Keratinocyte (primary cell): ENCODE data around the gene DAPK1. TPM values are rescaled to one million over a fixed set of nuclear protein-coding genes. Genes with fewer than 3 reads are reported as not detected.

Experiments used
- DNase-seq: peaks from one replicate; pipeline ENCODE4 v3.0.0-alpha.2; 2011; ENCODE audit warnings: low read depth, missing footprints, low spot score
- FAIRE-seq: peaks from 2 replicates; lab custom pipeline; 2011; peaks lifted over from hg19 to GRCh38; lab: Jason Lieb, UNC
- H2AFZ ChIP-seq: 2 replicates; pipeline ENCODE4 v1.6.0; 2012; ENCODE audit warnings: low read length, control low read depth, inconsistent platforms; ENCODE audit not compliant: control insufficient read depth
- H3K27ac ChIP-seq: 2 replicates; pipeline ENCODE4 v1.5.1; 2011; ENCODE audit warnings: low read length; ENCODE audit not compliant: control insufficient read depth, insufficient read depth
- H3K27me3 ChIP-seq: 3 replicates; pipeline ENCODE4 v1.6.0; 2011; ENCODE audit warnings: low read length; ENCODE audit not compliant: control insufficient read depth, insufficient read depth; ENCODE audit errors: extremely low read depth
- H3K36me3 ChIP-seq, 2 experiments: 2 replicates in 1 of 2; 3 replicates in 1 of 2; pipeline ENCODE4 v1.5.1; 2011; ENCODE audit warnings: low read length in 2 of 2, mild to moderate bottlenecking in 1 of 2; ENCODE audit not compliant: control insufficient read depth in 2 of 2, insufficient read depth in 2 of 2; ENCODE audit errors: extremely low read depth in 1 of 2
- H3K4me1 ChIP-seq: 3 replicates; pipeline ENCODE4 v1.5.1; 2011; ENCODE audit warnings: low read length; ENCODE audit not compliant: control insufficient read depth, insufficient read depth; ENCODE audit errors: extremely low read depth
- H3K4me2 ChIP-seq: 3 replicates; pipeline ENCODE4 v1.6.0; 2011; ENCODE audit warnings: low read depth, low read length; ENCODE audit not compliant: control insufficient read depth, insufficient read depth; ENCODE audit errors: extremely low read depth
- H3K4me3 ChIP-seq, 3 experiments: fragments of 200-600 bp in 1 of 3; sonication (generic) in 1 of 3; 2 replicates in 2 of 3; 3 replicates in 1 of 3; pipeline ENCODE4 v1.5.1; 2011 to 2016; ENCODE audit warnings: low read length in 3 of 3, mild to moderate bottlenecking in 3 of 3, control low read depth in 2 of 3, inconsistent platforms in 1 of 3, low read depth in 1 of 3, mixed read lengths in 1 of 3, mixed run types in 1 of 3, moderate library complexity in 1 of 3; ENCODE audit not compliant: control insufficient read depth in 2 of 3, insufficient read depth in 2 of 3; ENCODE audit errors: extremely low read depth in 1 of 3
- H3K79me2 ChIP-seq: 2 replicates; pipeline ENCODE4 v1.6.0; 2012; ENCODE audit warnings: low read length; ENCODE audit not compliant: control insufficient read depth, insufficient read depth
- H3K9ac ChIP-seq: 3 replicates; pipeline ENCODE4 v1.6.0; 2011; ENCODE audit warnings: low read length; ENCODE audit not compliant: control insufficient read depth, insufficient read depth; ENCODE audit errors: extremely low read depth
- H3K9me1 ChIP-seq: 3 replicates; pipeline ENCODE4 v1.6.0; 2011; ENCODE audit warnings: low read length; ENCODE audit not compliant: control insufficient read depth, insufficient read depth; ENCODE audit errors: extremely low read depth
- H3K9me3 ChIP-seq: 2 replicates; pipeline ENCODE4 v1.5.1; 2012; ENCODE audit warnings: low read depth, low read length; ENCODE audit not compliant: control insufficient read depth
- H4K20me1 ChIP-seq: 3 replicates; pipeline ENCODE4 v1.6.0; 2011; ENCODE audit warnings: low read length; ENCODE audit not compliant: control insufficient read depth, insufficient read depth; ENCODE audit errors: extremely low read depth
- CTCF ChIP-seq, 3 experiments: IDR thresholded peaks in 1 of 3; conservative IDR thresholded peaks in 1 of 3; optimal IDR thresholded peaks in 1 of 3; 2 replicates in 2 of 3; 3 replicates in 1 of 3; pipeline versions ENCODE3 to v1.5.1; 2011; ENCODE audit warnings: low read length in 3 of 3, mild to moderate bottlenecking in 3 of 3, moderate library complexity in 2 of 3, control low read depth in 1 of 3, inconsistent platforms in 1 of 3; ENCODE audit not compliant: insufficient read depth in 2 of 3; ENCODE audit errors: extremely low read depth in 1 of 3
- EZH2 ChIP-seq: IDR thresholded peaks from one replicate; pipeline ENCODE4 v1.6.1; 2012; ENCODE audit warnings: inconsistent platforms, mild to moderate bottlenecking, low read length, moderate library complexity
- dilution Hi-C: fragments of 300-500 bp; cut with MboI; formaldehyde crosslinking; loops from one replicate; pipeline ENCODE4 v1.7.0; 2020; ENCODE audit warnings: low sequenced_read_pairs; ENCODE audit not compliant: extremely low pct_ligation_motif_present
- polyA minus RNA-seq, 3 experiments: library from RNA; depleted of rRNA, polyadenylated mRNA; stranded (reverse); fragments of >200 nt; gene quantifications; 1 replicate in 1 of 3; 2 replicates in 1 of 3; 3 replicates in 1 of 3; pipeline ENCODE4 v1.2.3, GENCODE V29; 2011
- polyA plus RNA-seq, 5 experiments: library from polyadenylated mRNA; depleted of rRNA in 3 of 5; stranded (reverse) in 3 of 5; stranded (forward) in 1 of 5; unstranded in 1 of 5; fragments of >200 nt; gene quantifications; 1 replicate in 1 of 5; 2 replicates in 3 of 5; 3 replicates in 1 of 5; pipeline versions ENCODE4 v1.2.1 to v1.2.3, GENCODE V29; 2011 to 2012; ENCODE audit warnings: missing spikeins in 2 of 5, low read depth in 1 of 5, low replicate concordance in 1 of 5

Gene DAPK1
- polyA plus RNA-seq (2.0 to 6.4 TPM (median 2.8 TPM) in 3 replicates), polyA minus RNA-seq (1.8 to 14.7 TPM (median 8.6 TPM) in 3 replicates)
- polyA plus RNA-seq (2011; ENCODE audit: low read depth) = 6.5 TPM
- 3.1 and 4.4 TPM in 2 replicates for polyA plus RNA-seq (2011; cell fraction: cytosol; rRNA removed)
- 9.7 and 10.8 TPM in 2 replicates for polyA plus RNA-seq (2011; cell fraction: nucleus; rRNA removed)
- 1.6 and 7.0 TPM in 2 replicates for polyA plus RNA-seq (2012; ENCODE audit: low replicate concordance)
- 5.2 TPM for polyA minus RNA-seq (2011; cell fraction: cytosol; rRNA and poly(A)+ RNA removed)
- polyA minus RNA-seq (2011; cell fraction: nucleus; rRNA and poly(A)+ RNA removed) = 8.5 and 15.4 TPM in 2 replicates

DNA sequence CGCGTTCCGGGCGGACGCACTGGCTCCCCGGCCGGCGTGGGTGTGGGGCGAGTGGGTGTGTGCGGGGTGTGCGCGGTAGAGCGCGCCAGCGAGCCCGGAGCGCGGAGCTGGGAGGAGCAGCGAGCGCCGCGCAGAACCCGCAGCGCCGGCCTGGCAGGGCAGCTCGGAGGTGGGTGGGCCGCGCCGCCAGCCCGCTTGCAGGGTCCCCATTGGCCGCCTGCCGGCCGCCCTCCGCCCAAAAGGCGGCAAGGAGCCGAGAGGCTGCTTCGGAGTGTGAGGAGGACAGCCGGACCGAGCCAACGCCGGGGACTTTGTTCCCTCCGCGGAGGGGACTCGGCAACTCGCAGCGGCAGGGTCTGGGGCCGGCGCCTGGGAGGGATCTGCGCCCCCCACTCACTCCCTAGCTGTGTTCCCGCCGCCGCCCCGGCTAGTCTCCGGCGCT is at the start of gene DAPK1:
Gene DAPK1, plus strand, starts transcription at position 264 of the 442 bp plus-strand sequence. CDS start 1,211 bp downstream, outside the sequence.
- no peaks in the 10 kb centered on the region for H3K9me3 ChIP-seq
- H3K27ac ChIP-seq = no peak within 1 kb of the TSS
- dilution Hi-C loops = no loop called here
- peaks cover 27% of the 10 kb centered on the region for H3K27me3 ChIP-seq
- H3K4me3 ChIP-seq = peak within 1 kb of the TSS; percentile 31 to 49 (median 46)
- H3K9ac ChIP-seq = no peak within 1 kb of the TSS
- no peak for DNase-seq
- H2AFZ ChIP-seq = peak within 1 kb of the TSS; percentile 43
- H3K4me2 ChIP-seq = peak within 1 kb of the TSS; percentile 64
- no peaks in the 10 kb centered on the region for H3K36me3 ChIP-seq
- FAIRE-seq = no peak
- TF ChIP-seq EZH2 (peak; percentile 3), CTCF (optimal IDR thresholded peaks at IDR 0.05 in 1 of 3, IDR thresholded peaks at IDR 0.05 in 1 of 3, conservative IDR thresholded peaks at IDR 0.05 in 1 of 3; ENCODE audit: extremely low read depth in 1 of 3, insufficient read depth in 2 of 3, low read length in 3 of 3) (peak in 2 of 3 experiments; percentile 15 to 28)
- H3K4me1 ChIP-seq = peaks cover 7% of the 10 kb centered on the region
- no peaks in the 10 kb centered on the region for H3K79me2 ChIP-seq
- no peaks in the 10 kb centered on the region for H3K9me1 ChIP-seq
- no peaks in the 10 kb centered on the region for H4K20me1 ChIP-seq

DNA sequence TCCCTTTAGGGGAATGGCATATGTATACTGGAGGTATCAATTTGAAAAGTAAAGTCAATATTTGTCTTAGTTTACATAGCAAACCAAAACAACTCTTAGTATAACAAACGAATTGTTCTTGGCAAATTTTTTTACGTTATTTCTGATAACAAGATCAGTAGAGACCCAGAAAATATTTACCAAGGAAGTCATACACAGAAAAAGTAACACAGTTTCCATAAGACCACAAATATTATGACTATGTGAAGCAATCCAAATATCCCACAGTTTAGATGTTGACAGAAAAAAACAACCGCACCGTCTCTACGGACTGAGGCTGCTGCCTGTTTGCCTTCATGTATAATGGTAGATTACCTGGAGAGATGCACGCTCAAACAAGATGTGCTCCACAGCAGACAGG is 46.5 kb upstream of the DAPK1 start:
- H3K4me3 ChIP-seq = no peak overlapping the region
- no peaks in the 10 kb centered on the region for H3K79me2 ChIP-seq
- no peaks in the 10 kb centered on the region for H3K36me3 ChIP-seq
- H2AFZ ChIP-seq = no peak overlapping the region
- dilution Hi-C loops = no loop called here
- peaks cover 3% of the 10 kb centered on the region for H3K9me3 ChIP-seq
- no peaks in the 10 kb centered on the region for H4K20me1 ChIP-seq
- DNase-seq = no peak
- no peaks in the 10 kb centered on the region for H3K4me1 ChIP-seq
- no peaks in the 10 kb centered on the region for H3K9me1 ChIP-seq
- no peak for FAIRE-seq
- no peak for TF ChIP-seq EZH2
- TF ChIP-seq CTCF (optimal IDR thresholded peaks at IDR 0.05 in 1 of 3, IDR thresholded peaks at IDR 0.05 in 1 of 3, conservative IDR thresholded peaks at IDR 0.05 in 1 of 3; ENCODE audit: extremely low read depth in 1 of 3, insufficient read depth in 2 of 3, low read length in 3 of 3) = no peak
- peaks cover 3% of the 10 kb centered on the region for H3K27me3 ChIP-seq
- H3K27ac ChIP-seq = no peak overlapping the region
- no peak overlapping the region for H3K4me2 ChIP-seq
- H3K9ac ChIP-seq = no peak overlapping the region
